ENCODE data around the gene TPCN2.
A peak's percentile ranks its signal among the peaks of the same experiment; 100 is the strongest.

TPCN2 gene

DNA sequence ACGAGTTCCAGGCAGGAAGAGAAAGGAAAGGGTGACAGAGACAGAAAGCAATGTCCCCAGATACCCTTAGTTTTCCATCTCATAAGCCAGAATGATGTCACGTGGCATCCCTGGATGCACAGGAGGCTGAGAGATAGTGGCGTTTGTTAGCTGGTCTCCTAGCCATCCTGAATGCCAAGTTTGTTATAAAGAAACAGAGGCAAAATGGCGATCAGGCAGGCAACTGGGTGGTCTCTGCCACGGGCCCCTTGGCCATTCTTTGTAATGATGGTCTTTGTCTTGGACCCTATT, 112.3 kb downstream of the TPCN2 start:
- TF ChIP-seq, protein P1, sequence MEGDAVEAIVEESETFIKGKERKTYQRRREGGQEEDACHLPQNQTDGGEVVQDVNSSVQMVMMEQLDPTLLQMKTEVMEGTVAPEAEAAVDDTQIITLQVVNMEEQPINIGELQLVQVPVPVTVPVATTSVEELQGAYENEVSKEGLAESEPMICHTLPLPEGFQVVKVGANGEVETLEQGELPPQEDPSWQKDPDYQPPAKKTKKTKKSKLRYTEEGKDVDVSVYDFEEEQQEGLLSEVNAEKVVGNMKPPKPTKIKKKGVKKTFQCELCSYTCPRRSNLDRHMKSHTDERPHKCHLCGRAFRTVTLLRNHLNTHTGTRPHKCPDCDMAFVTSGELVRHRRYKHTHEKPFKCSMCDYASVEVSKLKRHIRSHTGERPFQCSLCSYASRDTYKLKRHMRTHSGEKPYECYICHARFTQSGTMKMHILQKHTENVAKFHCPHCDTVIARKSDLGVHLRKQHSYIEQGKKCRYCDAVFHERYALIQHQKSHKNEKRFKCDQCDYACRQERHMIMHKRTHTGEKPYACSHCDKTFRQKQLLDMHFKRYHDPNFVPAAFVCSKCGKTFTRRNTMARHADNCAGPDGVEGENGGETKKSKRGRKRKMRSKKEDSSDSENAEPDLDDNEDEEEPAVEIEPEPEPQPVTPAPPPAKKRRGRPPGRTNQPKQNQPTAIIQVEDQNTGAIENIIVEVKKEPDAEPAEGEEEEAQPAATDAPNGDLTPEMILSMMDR (IDR thresholded peaks at IDR 0.05; ENCODE audit: low read depth, low read length, missing control alignments) = no peak
- no peak for DNase-seq (ENCODE audit: extremely low read depth, low read depth)
- H3K4me3 ChIP-seq (replicated peaks; ENCODE audit: low read depth, low read length) = no peak overlapping the region

DNA sequence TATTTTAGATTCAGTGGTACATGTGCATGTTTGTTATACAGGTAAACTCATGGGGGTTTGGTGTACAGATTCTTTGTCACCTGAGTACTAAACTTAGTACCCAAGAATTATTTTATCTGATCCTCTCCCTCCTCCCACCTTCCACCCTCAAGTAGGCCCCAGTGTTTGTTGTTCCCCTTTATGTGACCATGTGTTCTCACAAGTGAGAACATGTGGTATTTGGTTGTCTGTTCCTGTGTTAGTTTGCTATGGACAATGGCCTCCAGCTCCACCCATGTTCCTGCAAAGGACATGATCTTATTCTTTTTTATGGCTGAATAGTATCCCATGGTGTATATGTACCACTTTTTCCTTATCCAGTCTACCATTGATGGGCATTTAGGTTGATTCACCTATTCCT, 113.8 kb downstream of the TPCN2 start:
- DNase-seq (ENCODE audit: extremely low read depth, low read depth) = no peak
- H3K4me3 ChIP-seq (replicated peaks; ENCODE audit: low read depth, low read length) = no peak overlapping the region
- TF ChIP-seq, protein P1 (IDR thresholded peaks at IDR 0.05; ENCODE audit: low read depth, low read length, missing control alignments) = no peak

DNA sequence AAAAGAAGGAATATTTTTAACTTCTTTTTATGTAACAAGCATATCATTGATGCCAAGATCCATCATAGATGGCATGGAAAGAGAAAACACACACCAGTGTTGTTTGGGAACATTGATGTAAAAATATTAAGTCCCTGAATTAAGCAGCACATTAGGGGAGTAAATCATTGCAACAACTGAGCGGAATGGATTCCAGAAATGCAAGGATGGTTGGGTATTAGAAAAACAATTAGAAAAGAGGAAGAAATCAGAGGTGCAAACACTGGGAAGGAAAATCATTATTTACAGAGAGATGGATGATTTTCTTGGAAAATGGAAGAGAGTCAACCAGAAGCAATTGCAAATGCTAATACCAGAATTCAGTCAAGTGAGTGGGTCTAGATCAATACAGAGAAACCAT, 115.1 kb downstream of the TPCN2 start:
- H3K4me3 ChIP-seq (replicated peaks; ENCODE audit: low read depth, low read length) = no peak overlapping the region
- TF ChIP-seq, protein P1 (IDR thresholded peaks at IDR 0.05; ENCODE audit: low read depth, low read length, missing control alignments) = no peak
- no peak for DNase-seq (ENCODE audit: extremely low read depth, low read depth)

DNA sequence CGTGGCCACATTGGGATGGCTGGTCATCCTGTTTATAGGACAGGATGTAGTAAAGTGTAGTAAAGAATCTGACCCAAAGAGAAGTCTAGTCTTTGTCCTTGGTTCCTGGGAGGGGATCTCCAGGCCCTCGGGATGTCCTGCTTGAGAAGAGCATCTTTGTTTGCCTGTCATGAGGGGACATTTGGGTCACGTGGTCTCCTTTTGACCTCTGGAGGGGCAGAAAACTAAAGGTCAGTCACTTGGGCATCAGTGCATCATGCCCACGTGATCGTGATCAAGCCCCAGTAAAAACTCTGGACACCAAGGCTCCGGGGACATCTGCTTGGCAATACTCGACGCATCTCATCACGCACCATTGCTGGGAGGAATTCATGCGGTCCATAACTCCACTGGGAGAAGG, 116.1 kb downstream of the TPCN2 start:
- DNase-seq (ENCODE audit: extremely low read depth, low read depth) = no peak
- H3K4me3 ChIP-seq (replicated peaks; ENCODE audit: low read depth, low read length) = no peak overlapping the region
- TF ChIP-seq, protein P1 (IDR thresholded peaks at IDR 0.05; ENCODE audit: low read depth, low read length, missing control alignments) = no peak

DNA sequence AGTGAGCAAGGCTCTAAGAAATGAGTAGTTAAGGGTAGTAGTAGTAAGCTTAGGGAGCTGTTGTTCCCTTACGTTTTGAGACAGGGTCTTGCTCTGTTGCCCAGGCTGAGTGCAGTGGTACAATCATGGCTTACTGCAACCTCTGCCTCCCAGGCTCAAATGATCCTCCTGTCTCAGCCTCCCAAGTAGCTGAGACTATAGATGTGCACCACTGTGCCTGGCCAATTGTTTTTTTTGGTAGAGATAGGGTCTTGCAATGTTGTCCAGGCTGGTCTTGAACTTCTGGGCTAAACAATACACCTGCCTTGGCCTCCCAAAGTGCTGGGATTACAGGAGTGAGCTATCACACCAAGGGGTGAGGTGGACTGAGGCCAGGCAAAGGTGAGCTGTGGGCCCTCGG, 117.0 kb downstream of the TPCN2 start:
- no peak for DNase-seq (ENCODE audit: extremely low read depth, low read depth)
- H3K4me3 ChIP-seq (replicated peaks; ENCODE audit: low read depth, low read length) = no peak overlapping the region
- TF ChIP-seq, protein P1 (IDR thresholded peaks at IDR 0.05; ENCODE audit: low read depth, low read length, missing control alignments) = no peak

DNA sequence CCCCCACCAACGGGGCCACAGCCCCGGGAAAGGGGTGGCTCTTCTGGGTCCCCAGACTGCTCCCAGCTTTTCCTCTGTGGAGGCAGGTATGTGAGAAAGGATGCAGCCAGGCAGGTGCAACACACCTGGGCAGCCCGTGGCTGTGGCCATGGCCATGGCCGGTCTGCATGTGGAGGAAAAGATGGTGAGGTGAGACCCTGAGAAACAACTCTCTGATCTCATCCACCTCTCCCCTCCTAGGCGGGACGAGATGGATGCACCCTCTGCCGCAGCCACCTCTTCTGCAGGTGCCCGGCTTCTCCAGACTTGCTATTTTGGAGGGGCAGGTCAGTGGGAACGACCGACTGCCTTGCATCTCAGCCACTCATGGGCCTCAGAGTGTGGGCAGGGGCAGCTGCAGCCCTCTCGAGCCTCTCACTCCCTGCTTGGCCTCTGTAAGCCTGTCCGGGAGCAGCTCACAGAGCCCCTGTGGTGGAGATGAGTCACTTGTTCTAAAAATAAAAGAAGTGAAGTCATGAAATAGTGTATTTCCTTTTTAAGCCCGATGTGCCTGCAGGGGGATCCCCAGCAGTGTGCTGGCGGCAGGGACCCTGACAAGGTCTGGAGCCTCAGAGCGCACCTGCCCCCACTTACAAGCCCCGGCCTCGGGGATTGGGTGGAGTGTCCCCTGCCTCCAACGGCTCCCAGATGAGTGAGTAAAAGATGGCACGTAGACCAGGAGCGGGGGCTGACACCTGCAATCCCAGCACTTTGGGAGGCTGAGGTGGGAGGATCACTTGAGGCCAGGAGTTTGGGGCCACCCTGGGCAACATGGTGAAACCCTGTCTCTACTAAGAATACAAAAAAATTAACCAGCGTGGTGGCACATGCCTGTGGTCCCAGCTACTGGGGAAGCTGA, 117.7 kb downstream of the TPCN2 start:
- TF ChIP-seq, protein P1 (IDR thresholded peaks at IDR 0.05; ENCODE audit: low read depth, low read length, missing control alignments) = peak; percentile 17
- no peak overlapping the region for H3K4me3 ChIP-seq (replicated peaks; ENCODE audit: low read depth, low read length)
- peak; percentile 61 for DNase-seq (ENCODE audit: extremely low read depth, low read depth)
